ENCODE measurements around the gene SVOP. TPM values are rescaled to one million over a fixed set of nuclear protein-coding genes. Genes with fewer than 3 reads are reported as not detected.

Gene SVOP
- total RNA-seq, 3 donors from 2014 or later (not counting 1 experiment from before 2014, with no cell fraction given) = not detected

GRCh38 chr12:108890208-108890607 is 130.7 kb downstream of the SVOP start:
- Histone ChIP-seq H3K9me3 (ENCODE audit: control insufficient read depth, insufficient read depth, low read length) (no peaks in the 10 kb centered on the region), H3K27ac (ENCODE audit: low read length) (no peak overlapping the region), H3K4me1 (ENCODE audit: control insufficient read depth, insufficient read depth, low read length) (no peaks in the 10 kb centered on the region), H3K4me3 (ENCODE audit: low read length) (no peak overlapping the region), H3K36me3 (ENCODE audit: control insufficient read depth, insufficient read depth, low read length) (no peaks in the 10 kb centered on the region), H3K27me3 (ENCODE audit: control insufficient read depth, insufficient read depth, low read length) (no peaks in the 10 kb centered on the region)
- 76% methylated on average over 2 of the region's 2 CpGs for WGBS (ENCODE audit: insufficient coverage)
- Mint-ChIP-seq H3K27ac (no peak overlapping the region), H3K4me1 (no peaks in the 10 kb centered on the region), H3K27me3 (ENCODE audit: low read depth in 2 of 2) (peaks cover 0 to 1% of the 10 kb centered on the region in 2 donors), H3K9me3 (peaks cover 0 to 2% of the 10 kb centered on the region in 2 donors), H3K36me3 (no peaks in the 10 kb centered on the region), H3K4me3 (no peak overlapping the region)
- intact Hi-C loops (cut with micrococcal nuclease) = no loop called here
- DNase-seq (peak in 1 of 2 donors; percentile 14), ATAC-seq (no peak)
- TF ChIP-seq CTCF (IDR thresholded peaks at IDR 0.05) = no peak

- Histone ChIP-seq H3K36me3 (ENCODE audit: control insufficient read depth, insufficient read depth, low read length) (no peaks in the 10 kb centered on the region), H3K4me1 (ENCODE audit: control insufficient read depth, insufficient read depth, low read length) (peaks cover 8% of the 10 kb centered on the region), H3K9me3 (ENCODE audit: control insufficient read depth, insufficient read depth, low read length) (no peaks in the 10 kb centered on the region), H3K27ac (ENCODE audit: low read length) (no peak overlapping the region), H3K27me3 (ENCODE audit: control insufficient read depth, insufficient read depth, low read length) (no peaks in the 10 kb centered on the region), H3K4me3 (ENCODE audit: low read length) (no peak overlapping the region)
- Mint-ChIP-seq H3K27me3 (ENCODE audit: low read depth in 2 of 2) (no peaks in the 10 kb centered on the region), H3K27ac (no peak overlapping the region), H3K4me3 (no peak overlapping the region), H3K4me1 (no peaks in the 10 kb centered on the region), H3K9me3 (peaks cover 0 to 2% of the 10 kb centered on the region in 2 donors), H3K36me3 (no peaks in the 10 kb centered on the region)
- WGBS (ENCODE audit: insufficient coverage) = 65% methylated on average over 6 of the region's 6 CpGs
- no peak for DNase-seq
- no peak for ATAC-seq
- intact Hi-C loops (cut with micrococcal nuclease) = no loop called here
- no peak for TF ChIP-seq CTCF (IDR thresholded peaks at IDR 0.05)
These were observed 132.8 kb downstream of the SVOP start for GRCh38 chr12:108888031-108888430.

GRCh38 chr12:108886873-108887629 is 133.8 kb downstream of the SVOP start:
- H3K4me1 Mint-ChIP-seq = no peaks in the 10 kb centered on the region
- Histone ChIP-seq H3K36me3 (ENCODE audit: control insufficient read depth, insufficient read depth, low read length) (no peaks in the 10 kb centered on the region), H3K27me3 (ENCODE audit: control insufficient read depth, insufficient read depth, low read length) (no peaks in the 10 kb centered on the region), H3K4me1 (ENCODE audit: control insufficient read depth, insufficient read depth, low read length) (peaks cover 8% of the 10 kb centered on the region), H3K4me3 (ENCODE audit: low read length) (no peak overlapping the region), H3K9me3 (ENCODE audit: control insufficient read depth, insufficient read depth, low read length) (no peaks in the 10 kb centered on the region), H3K27ac (ENCODE audit: low read length) (no peak overlapping the region)
- ATAC-seq = no peak
- WGBS (ENCODE audit: insufficient coverage) = 88% methylated on average over 9 of the region's 9 CpGs
- H3K27me3 Mint-ChIP-seq (ENCODE audit: low read depth in 2 of 2) = no peaks in the 10 kb centered on the region
- no peak for DNase-seq
- TF ChIP-seq CTCF (IDR thresholded peaks at IDR 0.05) = no peak
- H3K9me3 Mint-ChIP-seq = peaks cover 0 to 2% of the 10 kb centered on the region in 2 donors
- intact Hi-C loops (cut with micrococcal nuclease) = no loop called here
- H3K27ac Mint-ChIP-seq = no peak overlapping the region
- no peaks in the 10 kb centered on the region for H3K36me3 Mint-ChIP-seq
- H3K4me3 Mint-ChIP-seq = no peak overlapping the region

Data from natural killer cell (primary cell).